GM19438 (cell line): ENCODE results near the gene CDCA4.
"Not testable (repeated sequence)": the region's sequence is repeated elsewhere in the genome, so short reads cannot be mapped to it uniquely, and the experiment has no call there.

Experiments used
- ATAC-seq: cut with Tn5 transposase; IDR thresholded peaks from one replicate; pipeline ENCODE4 v1.9.1; 2021; ENCODE audit warnings: low read depth; ENCODE audit not compliant: unreplicated experiment

CDCA4 gene

DNA sequence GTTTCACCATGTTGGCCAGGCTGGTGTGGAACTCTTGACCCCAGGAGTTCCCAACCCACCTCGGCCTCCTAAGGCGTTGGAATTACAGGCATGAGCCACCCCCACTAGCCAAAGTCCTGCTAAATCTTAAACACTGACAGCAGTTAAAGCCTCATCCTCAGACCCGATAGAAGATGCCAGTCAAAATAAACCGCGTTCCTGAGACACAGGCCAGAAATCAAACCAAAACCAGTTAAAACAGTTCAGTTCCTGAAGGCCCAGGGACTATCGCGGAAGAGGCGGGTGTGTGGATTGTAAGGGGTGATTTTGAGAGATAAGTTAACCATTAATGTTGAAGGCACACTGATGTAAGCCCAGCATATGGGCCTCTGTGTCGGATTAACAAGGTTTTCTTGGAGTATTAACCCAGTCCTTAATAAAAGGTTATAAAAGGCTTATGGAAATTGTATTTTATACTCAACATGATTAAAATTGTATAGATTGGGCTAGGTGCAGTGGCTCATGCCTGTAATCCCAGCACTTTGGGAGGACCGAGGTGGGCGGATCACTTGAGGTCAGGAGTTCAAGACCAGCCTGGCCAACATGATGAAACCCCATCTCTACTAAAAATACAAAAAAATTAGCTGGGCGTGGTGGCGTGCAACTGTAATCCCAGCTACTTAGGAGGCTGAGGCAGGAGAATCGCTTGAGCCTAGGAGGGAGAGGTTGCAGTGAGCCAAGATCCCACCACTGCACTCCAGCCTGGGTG lies 18.7 kb upstream of the CDCA4 start:
- ATAC-seq: no peak

DNA sequence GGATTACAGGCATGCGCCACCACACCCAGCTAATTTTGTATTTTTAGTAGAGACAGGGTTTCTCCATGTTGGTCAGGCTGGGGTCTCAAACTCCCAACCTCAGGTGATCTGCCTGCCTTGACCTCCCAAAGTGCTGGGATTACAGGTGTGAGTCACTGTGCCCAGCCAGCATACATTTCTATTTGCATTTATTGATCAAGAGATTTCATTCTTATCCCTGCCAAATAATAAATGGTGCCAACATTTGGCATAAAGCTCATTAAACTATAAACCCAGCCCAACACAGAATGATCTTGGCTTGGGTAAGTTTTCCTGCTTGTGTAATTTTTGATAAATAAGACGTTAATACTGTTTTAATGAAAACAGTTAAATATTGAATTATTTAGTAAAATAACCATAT lies 14.7 kb upstream of the CDCA4 start:
- not testable (repeated sequence) for ATAC-seq

DNA sequence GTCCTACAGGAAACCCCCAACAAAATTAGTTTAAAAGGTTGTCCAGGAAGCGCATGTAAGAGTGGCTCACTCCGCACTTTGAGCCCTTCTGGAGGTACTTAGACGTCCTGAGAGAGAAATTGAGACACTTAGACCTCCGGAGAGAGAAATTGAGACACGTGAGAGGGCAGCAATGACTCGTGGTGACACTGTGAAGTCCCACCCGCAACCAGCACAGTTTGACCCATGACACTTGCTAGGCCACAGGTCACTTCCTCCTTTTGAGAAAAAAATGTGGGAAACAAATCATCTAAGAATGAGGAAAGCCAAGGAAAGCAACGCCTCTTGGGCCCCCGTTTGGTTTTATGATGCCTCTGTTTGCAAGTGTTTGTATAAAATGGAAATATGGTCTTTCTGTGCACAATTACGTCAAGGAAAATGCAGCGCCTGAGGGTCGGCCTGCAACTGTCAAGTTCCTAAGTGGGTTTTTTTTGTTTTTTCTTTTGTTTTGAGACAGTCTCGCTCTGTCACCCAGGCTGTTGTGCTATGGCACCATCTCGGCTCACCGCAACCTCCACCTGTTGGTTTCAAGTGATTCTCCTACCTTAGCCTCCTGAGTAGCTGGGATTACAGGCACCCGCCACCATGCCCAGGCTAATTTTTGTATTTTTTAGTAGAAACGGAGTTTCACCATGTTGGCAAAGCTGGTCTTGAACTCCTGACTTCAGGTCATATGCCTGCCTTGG lies 13.6 kb upstream of the CDCA4 start:
- no peak for ATAC-seq

DNA sequence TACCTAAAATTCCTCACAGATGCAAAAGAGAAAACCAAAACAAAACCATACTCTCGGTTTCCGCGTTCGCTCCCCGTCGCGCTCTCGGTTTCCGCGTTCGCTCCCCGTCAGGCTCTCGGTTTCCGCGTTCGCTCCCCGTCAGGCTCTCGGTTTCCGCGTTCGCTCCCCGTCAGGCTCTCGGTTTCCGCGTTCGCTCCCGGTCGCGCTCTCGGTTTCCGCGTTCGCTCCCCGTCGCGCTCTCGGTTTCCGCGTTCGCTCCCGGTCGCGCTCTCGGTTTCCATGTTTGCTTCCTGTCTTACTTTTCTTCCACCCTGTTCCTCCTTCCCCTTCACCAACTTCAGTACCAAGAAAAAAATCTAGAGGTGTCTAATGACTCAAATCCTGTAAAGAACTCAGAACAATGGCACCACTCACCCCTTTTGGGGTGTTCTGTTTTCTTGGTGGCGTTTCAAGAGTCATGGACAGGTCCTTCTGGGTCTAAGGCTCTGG lies 12.6 kb upstream of the CDCA4 start:
- not testable (repeated sequence) for ATAC-seq

DNA sequence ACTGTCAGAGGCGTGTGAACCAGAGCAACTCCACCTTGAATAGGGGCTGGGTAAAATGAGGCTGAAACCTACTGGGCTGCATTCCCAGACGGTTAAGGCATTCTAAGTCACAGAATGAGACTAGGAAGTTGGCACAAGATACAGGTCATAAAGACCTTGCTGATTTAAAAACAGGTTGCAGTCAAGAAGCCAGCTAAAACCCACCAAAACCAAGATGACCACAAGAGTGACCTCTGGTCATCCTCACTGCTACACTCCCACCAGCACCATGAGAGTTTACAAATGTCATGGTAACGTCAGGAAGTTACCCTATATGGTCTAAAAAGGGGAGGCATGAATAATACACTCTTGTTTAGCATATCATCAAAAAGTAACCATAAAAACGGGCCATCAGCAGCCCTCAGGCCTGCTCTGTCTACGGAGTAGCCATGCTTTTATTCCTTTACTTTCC lies 11.6 kb upstream of the CDCA4 start:
- ATAC-seq: not testable (repeated sequence)

DNA sequence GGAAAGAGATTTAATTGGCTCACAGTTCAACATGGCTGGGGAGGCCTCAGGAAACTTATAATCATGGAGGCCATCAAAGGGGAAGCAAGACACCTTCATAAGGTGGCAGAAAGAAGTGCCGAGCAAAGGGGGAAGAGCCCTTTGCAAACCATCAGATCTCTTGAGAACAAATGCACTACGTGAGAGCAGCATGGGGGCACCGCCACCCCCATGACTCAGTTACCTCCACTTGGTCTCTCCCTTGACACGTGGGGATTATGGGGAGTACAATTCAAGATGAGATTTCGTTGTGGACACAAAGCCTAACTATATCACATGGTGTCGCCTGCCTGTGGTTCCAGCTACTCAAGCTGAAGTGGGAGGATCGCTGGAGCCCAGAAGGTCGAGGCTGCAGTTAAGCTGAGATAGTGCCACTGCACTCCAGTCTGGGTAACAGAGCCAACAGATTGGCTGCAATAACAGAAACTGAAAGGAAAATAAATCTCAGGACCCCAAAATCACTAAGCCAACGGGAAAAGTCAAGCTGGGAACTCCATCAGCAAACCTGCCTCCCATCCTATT lies 10.0 kb upstream of the CDCA4 start:
- ATAC-seq: no peak

DNA sequence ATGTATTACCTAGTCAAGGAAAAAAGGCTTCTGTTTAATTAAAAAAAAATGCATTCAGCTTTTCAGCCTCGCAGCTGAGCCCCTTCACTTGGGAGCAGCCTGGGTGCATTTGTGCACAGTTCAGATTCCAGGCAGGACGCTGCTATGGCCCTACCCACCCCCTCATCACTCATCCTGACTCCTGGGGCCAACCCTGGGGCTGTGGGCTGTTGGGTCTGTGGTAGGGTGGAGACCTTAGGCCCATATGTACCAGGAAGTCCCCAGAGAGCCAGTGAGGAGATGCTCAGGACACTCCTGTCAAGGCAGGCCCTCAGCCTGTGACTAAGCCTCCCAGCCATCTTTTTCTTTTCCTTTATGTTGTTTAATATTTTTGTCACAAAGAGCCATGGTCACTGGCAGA lies 9.3 kb upstream of the CDCA4 start:
- no peak for ATAC-seq

DNA sequence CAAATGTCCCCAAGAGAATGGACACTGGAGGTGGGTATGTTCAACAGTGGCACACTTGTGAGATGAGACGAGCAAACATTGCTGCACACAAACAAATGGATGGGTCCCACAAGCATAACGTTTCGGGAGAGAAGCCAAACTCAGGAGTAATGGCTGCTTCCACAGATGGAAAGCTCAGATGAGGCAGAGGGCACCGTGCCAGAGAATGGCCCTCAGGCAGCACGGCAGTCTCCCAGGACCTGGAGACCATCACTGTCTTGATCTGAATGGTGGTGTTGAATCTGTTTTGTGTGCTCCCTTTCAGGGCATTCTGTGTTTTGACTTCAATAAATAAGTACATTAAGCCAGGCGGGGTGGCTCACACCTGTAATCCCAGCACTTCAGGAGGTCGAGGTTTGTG lies 8.5 kb upstream of the CDCA4 start:
- no peak for ATAC-seq

DNA sequence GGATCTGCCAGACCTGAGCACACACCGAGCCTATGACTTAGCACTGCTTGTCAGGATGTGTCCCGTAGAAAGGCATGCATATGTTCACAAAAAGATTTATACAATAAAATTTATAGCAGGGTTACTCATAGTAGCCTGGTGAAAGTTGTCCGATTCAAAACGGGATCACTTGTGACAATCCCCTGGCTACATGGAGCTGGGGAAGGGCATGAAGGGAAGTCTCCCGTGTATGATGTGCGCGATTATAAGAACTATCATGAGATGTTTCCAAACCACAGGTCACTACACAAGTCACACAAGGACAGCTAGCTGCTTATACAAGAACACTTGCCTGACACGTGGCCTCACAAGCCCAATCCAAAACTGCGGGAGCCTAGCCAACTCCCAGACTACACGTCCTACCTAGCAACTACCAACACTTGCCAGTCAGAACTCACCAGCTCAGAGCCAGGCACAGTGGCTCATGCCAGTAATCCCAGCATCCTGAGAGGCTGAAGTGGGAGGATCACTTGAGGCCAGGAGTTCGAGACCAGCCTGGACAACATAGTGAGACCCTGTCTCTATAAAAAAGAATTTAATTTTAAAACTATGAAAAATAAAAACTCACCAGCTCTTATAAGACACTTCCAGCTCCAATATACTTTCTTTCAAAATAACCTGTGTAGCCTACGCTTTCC lies 7.5 kb upstream of the CDCA4 start:
- no peak for ATAC-seq

DNA sequence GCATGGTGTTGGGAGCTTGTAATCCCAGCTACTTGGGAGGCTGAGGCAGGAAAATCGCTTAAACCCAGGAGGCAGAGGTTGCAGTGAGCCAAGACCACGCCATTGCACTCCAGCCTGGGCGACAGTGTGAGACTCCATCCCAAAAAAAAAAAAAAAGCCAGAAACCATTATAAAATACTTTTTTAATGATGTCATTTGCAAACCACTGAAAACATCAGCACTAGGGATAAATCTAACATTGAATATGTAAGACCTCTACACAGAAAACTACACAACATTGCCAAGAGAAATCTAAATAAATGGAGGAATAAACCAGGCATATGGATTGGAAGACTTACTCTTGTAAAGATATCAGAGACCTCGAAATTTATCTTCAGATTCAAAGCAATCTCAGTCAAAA lies 6.8 kb upstream of the CDCA4 start:
- ATAC-seq: not testable (repeated sequence)

DNA sequence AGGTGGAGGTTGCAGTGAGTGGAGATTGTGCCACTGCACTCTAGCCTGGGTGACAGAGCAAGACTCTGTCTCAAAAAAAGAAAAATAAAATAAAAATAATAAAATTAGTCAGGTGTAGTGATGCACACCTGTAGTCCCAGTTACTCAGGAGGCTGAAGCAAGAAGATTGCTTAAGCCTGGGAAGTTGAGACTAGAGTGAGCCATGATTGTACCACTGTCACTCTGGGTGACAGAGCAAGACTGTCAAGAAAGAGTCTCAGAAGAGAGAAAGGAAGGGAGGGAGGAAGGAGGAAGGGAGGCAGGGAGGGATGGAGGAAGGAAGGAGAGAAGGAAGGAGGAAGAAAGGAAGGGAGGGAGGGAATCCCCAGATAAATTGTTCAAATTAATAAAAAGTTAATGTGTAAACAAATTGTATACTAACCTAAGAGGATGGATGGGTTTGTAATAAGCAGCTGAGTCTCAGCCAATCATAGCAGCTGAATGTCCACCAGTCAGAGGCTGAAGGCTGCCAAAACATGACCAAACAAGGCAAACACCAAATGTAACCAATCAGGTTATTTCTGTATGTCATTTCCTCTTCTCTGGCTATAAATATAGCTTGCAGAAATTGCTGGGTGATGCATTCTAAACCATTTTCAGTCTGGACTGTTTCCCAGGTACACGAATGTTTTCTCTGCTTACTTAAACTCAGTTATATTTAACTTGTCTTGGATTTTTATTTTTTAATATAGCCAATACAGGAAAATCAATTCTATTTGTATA lies 6.1 kb upstream of the CDCA4 start:
- no peak for ATAC-seq

DNA sequence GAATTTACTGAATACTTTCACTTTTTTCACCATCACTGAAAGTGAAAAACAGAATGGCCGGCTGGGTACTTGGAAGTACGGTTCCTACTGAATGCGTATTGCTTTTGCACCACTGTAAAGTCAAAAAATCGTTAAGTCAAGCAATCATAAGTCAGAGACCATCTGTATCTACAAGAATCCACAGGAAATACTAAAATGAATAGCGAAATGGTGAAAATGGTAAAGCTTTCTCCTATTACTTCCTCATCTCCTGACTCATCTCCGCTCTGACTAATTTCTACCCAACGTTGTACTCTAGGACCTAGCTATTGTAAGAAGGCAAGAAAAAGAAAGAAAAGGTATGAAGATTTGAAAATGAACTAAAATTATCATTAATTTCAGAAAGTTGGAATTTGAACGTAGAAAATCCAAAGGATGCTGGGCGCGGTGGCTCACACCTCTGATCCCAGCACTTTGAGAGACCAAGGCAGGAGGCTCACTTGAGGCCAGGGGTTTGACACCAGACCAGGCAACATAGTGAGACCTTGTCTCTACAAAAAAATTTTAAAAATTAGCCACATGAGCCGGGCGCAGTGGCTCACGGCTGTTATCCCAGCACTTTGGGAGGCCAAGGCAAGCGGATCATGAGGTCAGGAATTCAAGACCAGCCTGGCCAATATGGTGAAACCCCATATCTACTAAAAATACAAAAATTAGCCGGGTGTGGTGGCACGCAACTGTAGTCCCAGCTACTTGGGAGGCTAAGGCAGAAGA lies 5.3 kb upstream of the CDCA4 start:
- ATAC-seq: peak; percentile 42

DNA sequence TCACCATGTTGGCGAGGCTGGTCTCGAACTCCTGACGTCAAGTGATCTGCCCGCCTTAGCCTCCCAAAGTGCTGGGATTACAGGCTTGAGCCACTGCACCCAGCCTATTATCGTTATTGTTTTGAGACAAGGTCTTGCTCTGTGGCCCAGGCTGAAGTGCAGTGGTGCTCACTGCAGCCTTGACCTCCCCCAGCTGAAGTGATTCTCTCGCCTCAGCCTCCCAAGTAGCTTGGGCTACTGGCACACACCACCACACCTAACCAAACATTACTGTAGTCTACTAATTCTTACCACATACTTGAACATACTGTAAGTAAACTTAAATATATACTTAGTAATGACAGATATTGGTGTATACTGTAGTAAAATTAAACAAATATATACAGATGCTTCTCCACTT lies 4.5 kb upstream of the CDCA4 start:
- no peak for ATAC-seq

DNA sequence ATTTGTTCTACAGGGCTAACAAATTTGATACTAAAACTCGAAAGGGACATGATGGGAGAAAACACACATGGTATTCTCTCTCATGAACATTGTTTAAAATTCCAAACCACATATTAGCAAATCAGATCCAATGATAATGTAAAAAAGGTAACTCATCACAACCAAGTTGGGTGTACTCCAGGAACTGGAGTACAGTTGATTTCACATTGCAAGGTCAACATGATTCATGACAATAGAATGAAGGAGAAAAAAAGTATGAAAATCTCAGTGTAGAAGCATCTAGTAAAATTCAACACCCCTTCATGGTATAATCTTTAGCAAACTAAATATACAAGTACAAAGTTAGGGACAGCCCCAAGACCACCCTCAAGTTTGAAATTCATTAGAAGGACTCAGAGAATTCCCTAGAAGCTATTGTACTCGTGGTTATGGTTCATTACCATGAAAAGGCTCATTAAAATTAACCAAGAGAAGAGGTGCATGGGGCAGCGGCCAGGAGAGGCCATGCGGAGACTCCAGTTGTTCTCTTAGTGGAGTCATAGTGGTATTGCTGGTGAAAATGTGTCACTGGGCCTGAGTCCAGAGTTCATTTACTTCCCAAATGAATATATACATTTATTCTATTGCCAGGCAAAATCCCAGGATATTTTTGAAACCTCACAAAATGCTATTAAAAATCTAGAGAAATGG lies 3.1 kb upstream of the CDCA4 start:
- ATAC-seq: no peak

DNA sequence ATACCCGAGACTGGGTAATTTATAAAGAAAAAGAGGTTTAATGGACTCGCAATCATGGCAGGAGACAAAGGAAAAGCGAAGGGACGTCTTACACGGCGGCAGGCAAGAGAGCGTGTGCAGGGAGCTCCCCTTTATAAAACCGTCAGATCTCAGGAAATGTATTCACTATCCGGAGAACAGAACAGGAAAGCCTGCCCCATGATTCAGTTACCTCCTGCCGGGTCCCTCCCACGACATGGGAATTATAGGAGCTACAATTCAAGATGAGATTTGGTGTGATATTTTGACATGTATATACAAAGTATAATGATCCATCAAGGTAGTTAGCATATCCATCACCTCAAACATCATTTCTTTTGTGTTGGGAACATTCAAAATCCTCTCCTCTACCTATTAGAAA lies 2.3 kb upstream of the CDCA4 start:
- no peak for ATAC-seq

DNA sequence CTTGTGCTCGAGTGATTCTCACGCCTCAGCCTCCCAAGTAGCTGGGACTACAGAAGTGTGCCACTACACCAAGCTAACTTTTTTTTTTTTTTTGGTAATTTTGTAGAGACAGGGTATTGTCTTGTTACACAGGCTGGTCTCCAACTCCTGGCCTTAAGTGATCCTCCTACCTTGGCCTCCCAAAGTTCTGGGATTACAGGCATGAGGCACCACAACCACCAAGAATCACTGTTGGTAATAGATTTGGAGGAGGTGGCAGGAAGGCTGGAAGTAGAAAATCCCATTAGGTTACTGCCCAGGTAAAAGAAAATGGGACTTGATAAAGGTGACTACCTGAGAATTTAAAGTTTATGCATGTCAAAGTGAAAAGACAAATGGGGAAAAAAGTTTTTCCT lies 1.4 kb upstream of the CDCA4 start:
- ATAC-seq: no peak

DNA sequence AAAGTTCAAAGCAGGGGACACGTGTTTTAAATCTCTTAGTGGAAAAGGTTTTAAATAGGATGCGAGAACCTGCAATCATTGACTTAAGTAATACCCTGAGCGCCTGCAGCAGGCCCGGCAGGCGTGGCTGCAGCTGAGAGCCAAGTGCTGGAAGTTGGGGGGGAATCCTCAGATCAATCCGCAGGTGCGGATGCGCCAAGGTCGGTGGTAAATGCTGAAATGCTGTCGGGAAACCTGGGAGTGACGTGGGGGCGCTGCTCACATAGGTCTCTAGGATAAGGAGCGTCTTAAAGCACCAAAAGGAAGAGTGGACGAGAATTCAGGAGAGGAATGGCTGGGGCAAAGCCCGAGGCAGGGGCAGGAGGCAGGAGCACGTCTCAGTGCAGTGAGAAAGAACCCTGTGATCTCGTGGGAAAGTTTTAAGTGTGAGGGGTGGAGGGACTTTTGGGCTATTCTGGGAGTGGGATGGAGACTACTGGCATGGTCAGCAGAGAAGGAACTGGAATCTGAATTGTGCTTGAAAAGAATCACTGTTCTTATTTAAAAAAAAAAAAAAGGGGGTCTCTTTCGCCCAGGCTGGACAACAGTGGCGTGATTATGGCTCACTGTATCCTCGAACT lies 883 bp upstream of the CDCA4 start:
- ATAC-seq: no peak
